Ectodermal cell (in vitro differentiated cells): ENCODE results near the gene EXPH5.

Experiments
- H3K27ac ChIP-seq: 2 replicates; pipeline ENCODE4 v1.7.0; 2013; ENCODE audit warnings: mild to moderate bottlenecking, low read depth, low read length; ENCODE audit not compliant: insufficient read depth, poor library complexity, severe bottlenecking
- H3K27me3 ChIP-seq: 2 replicates; pipeline ENCODE4 v1.7.0; 2013; ENCODE audit warnings: mild to moderate bottlenecking, low read length; ENCODE audit not compliant: insufficient read depth, control insufficient read depth, poor library complexity, severe bottlenecking
- H3K36me3 ChIP-seq: one replicate; pipeline ENCODE4 v1.7.0; 2013; ENCODE audit warnings: low read length; ENCODE audit not compliant: control insufficient read depth, insufficient read depth
- H3K4me1 ChIP-seq: one replicate; pipeline ENCODE4 v1.7.0; 2013; ENCODE audit warnings: low read length; ENCODE audit not compliant: control insufficient read depth, insufficient read depth
- H3K4me3 ChIP-seq: 2 replicates; pipeline ENCODE4 v1.7.0; 2013; ENCODE audit warnings: low read depth, low read length, control low read depth; ENCODE audit not compliant: insufficient read depth
- H3K9me3 ChIP-seq: 2 replicates; pipeline ENCODE4 v1.7.0; 2013; ENCODE audit warnings: mild to moderate bottlenecking, low read length, moderate library complexity; ENCODE audit not compliant: control insufficient read depth
- WGBS, 2 experiments: methylation state at CpG; one replicate each; pipeline ENCODE4 v1.1.7; 2013; ENCODE audit warnings: missing lambda C conversion rate in 2 of 2; 5-methylcytosine and 5-hydroxymethylcytosine counted together

The EXPH5 gene

GRCh38 chr11:108524422-108524821, 69.1 kb downstream of the EXPH5 start:
- Histone ChIP-seq H3K27ac (no peak overlapping the region), H3K4me1 (no peaks in the 10 kb centered on the region), H3K9me3 (no peaks in the 10 kb centered on the region), H3K4me3 (no peak overlapping the region), H3K27me3 (no peaks in the 10 kb centered on the region), H3K36me3 (no peaks in the 10 kb centered on the region)

- no peaks in the 10 kb centered on the region for H3K36me3 ChIP-seq
- H3K27me3 ChIP-seq, result no peaks in the 10 kb centered on the region
- no peak overlapping the region for H3K27ac ChIP-seq
- H3K4me3 ChIP-seq, result no peak overlapping the region
- no peaks in the 10 kb centered on the region for H3K9me3 ChIP-seq
- 88% methylated on average over 1 of the region's 1 CpG; no CpG with 5 or more reads in 1 of the 2 experiments for WGBS, 2 experiments
- no peaks in the 10 kb centered on the region for H3K4me1 ChIP-seq
Observed at GRCh38 chr11:108522318-108522717, 71.2 kb downstream of the EXPH5 start.

- H3K4me1 ChIP-seq, result no peaks in the 10 kb centered on the region
- no peaks in the 10 kb centered on the region for H3K36me3 ChIP-seq
- 93% methylated on average over 10 of the region's 10 CpGs for WGBS, 2 experiments
- H3K27ac ChIP-seq, result no peak overlapping the region
- H3K9me3 ChIP-seq, result no peaks in the 10 kb centered on the region
- H3K27me3 ChIP-seq, result no peaks in the 10 kb centered on the region
- H3K4me3 ChIP-seq, result no peak overlapping the region
Observed at GRCh38 chr11:108518581-108518980, 75.0 kb downstream of the EXPH5 start.

- Histone ChIP-seq H3K36me3 (no peaks in the 10 kb centered on the region), H3K27ac (no peak overlapping the region), H3K9me3 (no peaks in the 10 kb centered on the region), H3K4me3 (no peak overlapping the region), H3K4me1 (no peaks in the 10 kb centered on the region), H3K27me3 (no peaks in the 10 kb centered on the region)
- 96% methylated on average over 4 of the region's 4 CpGs for WGBS, 2 experiments
Observed at GRCh38 chr11:108516125-108516524, 77.4 kb downstream of the EXPH5 start.

- WGBS, 2 experiments, result 88 to 96% methylated on average over 2 of the region's 2 CpGs
- H3K36me3 ChIP-seq, result no peaks in the 10 kb centered on the region
- no peak overlapping the region for H3K4me3 ChIP-seq
- no peaks in the 10 kb centered on the region for H3K4me1 ChIP-seq
- no peak overlapping the region for H3K27ac ChIP-seq
- no peaks in the 10 kb centered on the region for H3K9me3 ChIP-seq
- no peaks in the 10 kb centered on the region for H3K27me3 ChIP-seq
Observed at GRCh38 chr11:108512708-108513107, 80.9 kb downstream of the EXPH5 start.

GRCh38 chr11:108511851-108512474, 81.6 kb downstream of the EXPH5 start:
- H3K36me3 ChIP-seq, result no peaks in the 10 kb centered on the region
- H3K9me3 ChIP-seq, result no peaks in the 10 kb centered on the region
- no peak overlapping the region for H3K4me3 ChIP-seq
- no peaks in the 10 kb centered on the region for H3K4me1 ChIP-seq
- WGBS, 2 experiments, result 88 to 95% methylated on average over 2 of the region's 2 CpGs
- no peak overlapping the region for H3K27ac ChIP-seq
- H3K27me3 ChIP-seq, result no peaks in the 10 kb centered on the region

- Histone ChIP-seq H3K27me3 (no peaks in the 10 kb centered on the region), H3K36me3 (no peaks in the 10 kb centered on the region), H3K4me1 (no peaks in the 10 kb centered on the region), H3K4me3 (no peak overlapping the region), H3K9me3 (no peaks in the 10 kb centered on the region), H3K27ac (no peak overlapping the region)
- WGBS, 2 experiments, result 93 to 96% methylated on average over 3 of the region's 3 CpGs
Observed at GRCh38 chr11:108508653-108509593, 84.6 kb downstream of the EXPH5 start.

- Histone ChIP-seq H3K27ac (no peak overlapping the region), H3K36me3 (no peaks in the 10 kb centered on the region), H3K4me1 (no peaks in the 10 kb centered on the region), H3K9me3 (no peaks in the 10 kb centered on the region), H3K4me3 (no peak overlapping the region), H3K27me3 (peaks cover 9% of the 10 kb centered on the region)
- WGBS, 2 experiments, result 92 to 93% methylated on average over 3 to 5 of the region's 5 CpGs
Observed at GRCh38 chr11:108501396-108501795, 92.2 kb downstream of the EXPH5 start.

- Histone ChIP-seq H3K27ac (no peak overlapping the region), H3K36me3 (no peaks in the 10 kb centered on the region), H3K27me3 (peaks cover 9% of the 10 kb centered on the region), H3K9me3 (no peaks in the 10 kb centered on the region), H3K4me3 (no peak overlapping the region), H3K4me1 (no peaks in the 10 kb centered on the region)
- WGBS, 2 experiments, result 77 to 88% methylated on average over 2 of the region's 2 CpGs
Observed at GRCh38 chr11:108500721-108501120, 92.8 kb downstream of the EXPH5 start.

GRCh38 chr11:108500169-108500568, 93.4 kb downstream of the EXPH5 start:
- WGBS, 2 experiments, result 93 to 95% methylated on average over 4 of the region's 4 CpGs
- Histone ChIP-seq H3K36me3 (no peaks in the 10 kb centered on the region), H3K27me3 (peaks cover 9% of the 10 kb centered on the region), H3K4me1 (no peaks in the 10 kb centered on the region), H3K9me3 (no peaks in the 10 kb centered on the region), H3K4me3 (no peak overlapping the region), H3K27ac (no peak overlapping the region)
